HG02763 (cell line): ENCODE data around the gene DAB2IP.
"Not testable (repeated sequence)": the region's sequence is repeated elsewhere in the genome, so short reads cannot be mapped to it uniquely, and the experiment has no call there.

ENCODE experiments used
- ATAC-seq: cut with Tn5 transposase; IDR thresholded peaks from one replicate; pipeline ENCODE4 v1.9.1; 2021; ENCODE audit warnings: mild to moderate bottlenecking, moderate library complexity; ENCODE audit not compliant: unreplicated experiment

The DAB2IP gene

GRCh38 chr9:121721770-121722169 is 70.3 kb downstream of the DAB2IP start:
- ATAC-seq, result no peak

- ATAC-seq, result no peak
These were observed 73.8 kb downstream of the DAB2IP start for GRCh38 chr9:121725008-121725775.

GRCh38 chr9:121727295-121728020 is 76.0 kb downstream of the DAB2IP start:
- no peak for ATAC-seq

- no peak for ATAC-seq
These were observed 77.5 kb downstream of the DAB2IP start for GRCh38 chr9:121728916-121729315.

GRCh38 chr9:121729769-121730562 is 78.5 kb downstream of the DAB2IP start:
- no peak for ATAC-seq

GRCh38 chr9:121731090-121731489 is 79.7 kb downstream of the DAB2IP start:
- no peak for ATAC-seq

GRCh38 chr9:121731919-121732318 is 80.5 kb downstream of the DAB2IP start:
- ATAC-seq, result no peak

- no peak for ATAC-seq
These were observed 81.0 kb downstream of the DAB2IP start for GRCh38 chr9:121732389-121732788.

- ATAC-seq, result no peak
These were observed 81.5 kb downstream of the DAB2IP start for GRCh38 chr9:121732886-121733285.

- ATAC-seq, result no peak
These were observed 83.0 kb downstream of the DAB2IP start for GRCh38 chr9:121734465-121734864.

- ATAC-seq, result no peak
These were observed 83.8 kb downstream of the DAB2IP start for GRCh38 chr9:121735065-121735792.

- no peak for ATAC-seq
These were observed 84.6 kb downstream of the DAB2IP start for GRCh38 chr9:121735793-121736770.

GRCh38 chr9:121736934-121737462 is 85.6 kb downstream of the DAB2IP start:
- ATAC-seq, result no peak

GRCh38 chr9:121737481-121737931 is 86.1 kb downstream of the DAB2IP start:
- no peak for ATAC-seq

GRCh38 chr9:121738411-121738810 is 87.0 kb downstream of the DAB2IP start:
- no peak for ATAC-seq

- ATAC-seq, result no peak
These were observed 87.5 kb downstream of the DAB2IP start for GRCh38 chr9:121738968-121739367.

- no peak for ATAC-seq
These were observed 88.5 kb downstream of the DAB2IP start for GRCh38 chr9:121739971-121740370.

- ATAC-seq, result no peak
These were observed 89.9 kb downstream of the DAB2IP start for GRCh38 chr9:121741228-121741918.

- ATAC-seq, result not testable (repeated sequence)
These were observed 90.5 kb downstream of the DAB2IP start for GRCh38 chr9:121741919-121742283.
